Fibroblast of lung (primary cell): ENCODE results near the gene COL4A5. TPM values are rescaled to one million over a fixed set of nuclear protein-coding genes. Genes with fewer than 3 reads are reported as not detected.
A peak's percentile ranks its signal among the peaks of the same experiment; 100 is the strongest.

ENCODE experiments used
- DNase-seq, 2 donors: peaks; one replicate each; pipeline versions ENCODE4 v3.0.0 to v3.0.0-alpha.2; 2010; ENCODE audit warnings: low read depth in 2 of 2
- H2AFZ ChIP-seq: 2 replicates; pipeline ENCODE4 v1.5.1; 2012; ENCODE audit warnings: low read length, control low read depth, inconsistent platforms
- H3K27ac ChIP-seq: 2 replicates; pipeline ENCODE4 v1.5.1; 2011; ENCODE audit warnings: low read length, control low read depth; ENCODE audit not compliant: insufficient read depth
- H3K27me3 ChIP-seq: 2 replicates; pipeline ENCODE4 v1.5.1; 2011; ENCODE audit warnings: mild to moderate bottlenecking, low read length; ENCODE audit not compliant: control insufficient read depth, insufficient read depth
- H3K36me3 ChIP-seq: 2 replicates; pipeline ENCODE4 v1.5.1; 2011; ENCODE audit warnings: low read length; ENCODE audit not compliant: control insufficient read depth, insufficient read depth
- H3K4me1 ChIP-seq: 2 replicates; pipeline ENCODE4 v1.5.1; 2011; ENCODE audit warnings: low read length; ENCODE audit not compliant: control insufficient read depth, insufficient read depth; ENCODE audit errors: extremely low read depth
- H3K4me2 ChIP-seq: 2 replicates; pipeline ENCODE4 v1.5.1; 2011; ENCODE audit warnings: low read length, control low read depth; ENCODE audit not compliant: insufficient read depth; ENCODE audit errors: extremely low read depth
- H3K4me3 ChIP-seq, 4 experiments: fragments of 200-600 bp in 1 of 4; sonication (generic) in 1 of 4; replicated peaks in 1 of 4; 2 replicates each; pipeline ENCODE4 v1.5.1; 2011 to 2016; ENCODE audit warnings: low read length in 4 of 4, low read depth in 3 of 4, mild to moderate bottlenecking in 3 of 4, control low read depth in 2 of 4, inconsistent platforms in 1 of 4, mixed read lengths in 1 of 4; ENCODE audit not compliant: insufficient read depth in 1 of 4; ENCODE audit errors: control extremely low read depth in 1 of 4
- H3K79me2 ChIP-seq: 2 replicates; pipeline ENCODE4 v1.5.1; 2012; ENCODE audit warnings: mild to moderate bottlenecking, low read length, inconsistent platforms; ENCODE audit not compliant: control insufficient read depth, insufficient read depth
- H3K9ac ChIP-seq: 2 replicates; pipeline ENCODE4 v1.5.1; 2011; ENCODE audit warnings: mild to moderate bottlenecking, low read length, control low read depth; ENCODE audit not compliant: insufficient read depth
- H3K9me3 ChIP-seq: 2 replicates; pipeline ENCODE4 v1.5.1; 2012; ENCODE audit warnings: low read depth, low read length; ENCODE audit not compliant: control insufficient read depth, insufficient read depth
- H4K20me1 ChIP-seq: 2 replicates; pipeline ENCODE4 v1.5.1; 2011; ENCODE audit warnings: low read length; ENCODE audit not compliant: control insufficient read depth, insufficient read depth; ENCODE audit errors: extremely low read depth
- CTCF ChIP-seq, 2 donors: IDR thresholded peaks in 1 of 2; conservative IDR thresholded peaks in 1 of 2; 1 replicate in 1 of 2; 2 replicates in 1 of 2; pipeline ENCODE4 v1.5.1; 2011 to 2012; ENCODE audit warnings: low read length in 2 of 2, control low read depth in 1 of 2, inconsistent platforms in 1 of 2, low read depth in 1 of 2, mild to moderate bottlenecking in 1 of 2
- EZH2 ChIP-seq: IDR thresholded peaks from 2 replicates; pipeline ENCODE4 v1.5.1; 2012; ENCODE audit warnings: low read length, control low read depth, mild to moderate bottlenecking; ENCODE audit errors: missing control alignments
- polyA plus RNA-seq, 2 donors: library from polyadenylated mRNA; depleted of rRNA in 1 of 2; stranded (reverse) in 1 of 2; unstranded in 1 of 2; fragments of >200 nt; gene quantifications; 2 replicates each; pipeline ENCODE4 v1.2.1, GENCODE V29; 2011 to 2012; ENCODE audit warnings: missing spikeins in 1 of 2
- total RNA-seq: library from RNA; depleted of rRNA; stranded (reverse); fragments of >200 nt; gene quantifications from 2 replicates; pipeline ENCODE4 v1.2.1, GENCODE V29; 2014

Gene COL4A5
- total and polyA plus RNA-seq, 2 donors (not counting 1 experiment from before 2014, with no cell fraction given) = 4.9 to 54.7 TPM

GRCh38 chrX:108447303-108447702 is 7.7 kb downstream of the COL4A5 start:
- Histone ChIP-seq H3K9me3 (no peaks in the 10 kb centered on the region), H3K27ac (no peak overlapping the region), H3K9ac (no peak overlapping the region), H3K36me3 (no peaks in the 10 kb centered on the region), H2AFZ (no peak overlapping the region), H3K4me1 (no peaks in the 10 kb centered on the region), H3K4me3 (no peak overlapping the region), H3K4me2 (no peak overlapping the region), H3K79me2 (no peaks in the 10 kb centered on the region), H4K20me1 (no peaks in the 10 kb centered on the region), H3K27me3 (no peaks in the 10 kb centered on the region)
- DNase-seq = peak; percentile 48 to 56
- TF ChIP-seq EZH2 (no peak), CTCF (conservative IDR thresholded peaks at IDR 0.05 in 1 of 2, IDR thresholded peaks at IDR 0.05 in 1 of 2; ENCODE audit: low read depth in 1 of 2, low read length in 2 of 2) (no peak)

- H3K27ac ChIP-seq = no peak overlapping the region
- DNase-seq = peak in 1 of 2 donors; percentile 65
Measured at GRCh38 chrX:108453841-108454240, 14.2 kb downstream of the COL4A5 start.

GRCh38 chrX:108456971-108457477 is 17.4 kb downstream of the COL4A5 start:
- no peaks in the 10 kb centered on the region for H3K27me3 ChIP-seq
- H3K36me3 ChIP-seq = no peaks in the 10 kb centered on the region
- H3K27ac ChIP-seq = no peak overlapping the region
- H3K9me3 ChIP-seq = no peaks in the 10 kb centered on the region
- H3K4me1 ChIP-seq = no peaks in the 10 kb centered on the region
- H4K20me1 ChIP-seq = no peaks in the 10 kb centered on the region
- H3K4me3 ChIP-seq = no peak overlapping the region
- peak in 1 of 2 donors; percentile 14 for DNase-seq
- no peak overlapping the region for H2AFZ ChIP-seq
- TF ChIP-seq CTCF (conservative IDR thresholded peaks at IDR 0.05 in 1 of 2, IDR thresholded peaks at IDR 0.05 in 1 of 2; ENCODE audit: low read depth in 1 of 2, low read length in 2 of 2) = no peak
- no peak for TF ChIP-seq EZH2
- H3K9ac ChIP-seq = no peak overlapping the region
- no peak overlapping the region for H3K4me2 ChIP-seq
- no peaks in the 10 kb centered on the region for H3K79me2 ChIP-seq

More at GRCh38 chrX:108453841-108454240, 14.2 kb downstream of the COL4A5 start:
- Histone ChIP-seq H3K9me3 (no peaks in the 10 kb centered on the region), H3K4me1 (no peaks in the 10 kb centered on the region), H3K4me3 (no peak overlapping the region), H3K4me2 (no peak overlapping the region), H3K79me2 (no peaks in the 10 kb centered on the region), H3K27me3 (no peaks in the 10 kb centered on the region), H2AFZ (no peak overlapping the region), H3K36me3 (no peaks in the 10 kb centered on the region), H4K20me1 (no peaks in the 10 kb centered on the region), H3K9ac (no peak overlapping the region)
- TF ChIP-seq EZH2 (no peak), CTCF (conservative IDR thresholded peaks at IDR 0.05 in 1 of 2, IDR thresholded peaks at IDR 0.05 in 1 of 2; ENCODE audit: low read depth in 1 of 2, low read length in 2 of 2) (no peak)
